GM19238 (cell line): ENCODE measurements around the gene MERTK.
"Not testable (repeated sequence)": the region's sequence is repeated elsewhere in the genome, so short reads cannot be mapped to it uniquely, and the experiment has no call there.

Source experiments
- DNase-seq: peaks from one replicate; pipeline ENCODE4 v3.0.0; 2011; ENCODE audit warnings: low spot score; ENCODE audit not compliant: insufficient read length

The MERTK gene

GRCh38 chr2:112040066-112040465 lies 141.7 kb downstream of the MERTK start:
- not testable (repeated sequence) for DNase-seq

- DNase-seq: not testable (repeated sequence)
Observed at GRCh38 chr2:112041460-112041859, 143.1 kb downstream of the MERTK start.

- DNase-seq: no peak
Observed at GRCh38 chr2:112045446-112046014, 147.1 kb downstream of the MERTK start.

- DNase-seq: no peak
Observed at GRCh38 chr2:112046231-112046630, 147.8 kb downstream of the MERTK start.

- DNase-seq: no peak
Observed at GRCh38 chr2:112047537-112048235, 149.3 kb downstream of the MERTK start.

- DNase-seq: no peak
Observed at GRCh38 chr2:112048236-112048592, 149.8 kb downstream of the MERTK start.

- DNase-seq: no peak
Observed at GRCh38 chr2:112048887-112049286, 150.5 kb downstream of the MERTK start.

GRCh38 chr2:112050316-112050715 lies 151.9 kb downstream of the MERTK start:
- DNase-seq: no peak

GRCh38 chr2:112053917-112054846 lies 155.8 kb downstream of the MERTK start:
- DNase-seq: peak; percentile 80

GRCh38 chr2:112054847-112055729 lies 156.7 kb downstream of the MERTK start, which contains the start of gene TMEM87B:
Gene TMEM87B (plus strand): TSS chr2:112055269. CDS start chr2:112055592, 323 bp downstream.
- peak; percentile 78 for DNase-seq

- peak; percentile 18 for DNase-seq
Observed at GRCh38 chr2:112055730-112056625, 157.6 kb downstream of the MERTK start.

GRCh38 chr2:112056626-112056987 lies 158.2 kb downstream of the MERTK start:
- DNase-seq: no peak

GRCh38 chr2:112059671-112060070 lies 161.3 kb downstream of the MERTK start:
- DNase-seq: no peak

- DNase-seq: no peak
Observed at GRCh38 chr2:112061299-112061698, 162.9 kb downstream of the MERTK start.

GRCh38 chr2:112061840-112062239 lies 163.4 kb downstream of the MERTK start:
- DNase-seq: no peak

GRCh38 chr2:112062894-112063293 lies 164.5 kb downstream of the MERTK start:
- no peak for DNase-seq

- DNase-seq: no peak
Observed at GRCh38 chr2:112065486-112065885, 167.1 kb downstream of the MERTK start.

GRCh38 chr2:112065966-112066365 lies 167.6 kb downstream of the MERTK start:
- DNase-seq: no peak

GRCh38 chr2:112069794-112070193 lies 171.4 kb downstream of the MERTK start:
- DNase-seq: not testable (repeated sequence)

GRCh38 chr2:112073875-112074274 lies 175.5 kb downstream of the MERTK start:
- DNase-seq: no peak
